ENCODE results near the gene FRRS1.
"Not testable (repeated sequence)": the region's sequence is repeated elsewhere in the genome, so short reads cannot be mapped to it uniquely, and the experiment has no call there.

FRRS1 gene

GRCh38 chr1:99763956-99764355 lies 2.5 kb downstream of the FRRS1 start:
- no peak for DNase-seq

DNA sequence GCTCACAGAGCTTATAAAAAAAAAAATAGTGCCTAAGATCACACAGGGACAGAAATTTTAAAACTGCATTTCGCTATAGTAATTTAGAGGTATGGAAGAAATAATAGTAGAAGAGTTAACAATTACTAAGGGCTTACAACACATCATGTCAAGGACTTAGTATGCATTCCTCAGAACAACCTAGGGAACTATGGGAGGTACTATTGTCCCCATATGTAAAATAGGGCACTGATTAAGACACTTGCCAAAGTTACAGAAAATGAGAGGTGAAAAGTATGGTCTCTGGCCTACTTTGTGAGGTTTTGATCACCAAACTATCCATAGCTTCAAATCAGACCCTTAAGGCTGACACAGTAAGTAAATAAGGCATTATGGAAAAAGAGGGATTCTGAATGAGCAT lies 4.7 kb downstream of the FRRS1 start:
- no peak for DNase-seq

GRCh38 chr1:99759518-99760160 lies 6.8 kb downstream of the FRRS1 start:
- DNase-seq: no peak

- DNase-seq: not testable (repeated sequence)
Observed at GRCh38 chr1:99758686-99759517, 7.5 kb downstream of the FRRS1 start.

DNA sequence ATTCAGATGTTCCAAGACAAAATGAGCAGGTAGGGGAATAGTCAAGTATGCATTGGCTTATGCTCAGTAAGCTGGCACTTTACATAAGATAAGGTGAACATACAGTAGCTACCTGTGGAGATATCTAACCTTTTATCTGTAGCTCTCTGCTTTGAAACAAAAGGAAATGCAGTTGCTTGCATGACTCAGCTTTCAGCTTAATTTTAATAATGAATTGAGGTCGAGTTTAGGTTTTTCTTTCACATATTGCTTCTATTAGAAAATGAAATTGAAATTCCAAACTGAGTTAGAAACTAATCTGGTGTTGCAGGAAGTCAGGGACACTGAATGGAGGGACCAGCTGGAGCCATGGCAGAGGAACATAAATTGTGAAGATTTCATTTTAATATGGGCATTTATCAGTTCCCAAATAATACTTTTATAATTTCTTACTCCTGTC lies 8.3 kb downstream of the FRRS1 start:
- no peak for DNase-seq

- no peak for DNase-seq
Observed at GRCh38 chr1:99756598-99756997, 9.8 kb downstream of the FRRS1 start.

- no peak for DNase-seq
Observed at GRCh38 chr1:99755664-99756063, 10.8 kb downstream of the FRRS1 start.

DNA sequence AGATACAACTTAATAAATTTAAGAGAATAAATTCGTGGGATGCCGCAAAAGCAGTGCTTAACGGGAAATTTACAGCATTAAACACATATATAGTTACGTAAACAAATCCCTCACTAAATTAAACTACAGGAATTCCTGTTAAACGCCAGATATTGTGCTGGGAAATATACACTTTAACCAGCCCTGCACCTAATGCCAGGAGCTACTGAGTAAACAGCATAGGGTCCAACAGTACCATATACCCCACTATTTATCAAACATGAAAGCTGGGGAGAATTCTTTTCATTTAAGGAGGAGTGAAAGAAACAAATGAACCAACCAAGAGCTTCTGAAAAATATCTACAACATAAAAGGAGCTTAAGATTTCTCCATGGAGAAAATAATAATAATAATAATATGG lies 11.7 kb downstream of the FRRS1 start:
- no peak for DNase-seq

- no peak for DNase-seq
Observed at GRCh38 chr1:99754055-99754626, 12.3 kb downstream of the FRRS1 start.

DNA sequence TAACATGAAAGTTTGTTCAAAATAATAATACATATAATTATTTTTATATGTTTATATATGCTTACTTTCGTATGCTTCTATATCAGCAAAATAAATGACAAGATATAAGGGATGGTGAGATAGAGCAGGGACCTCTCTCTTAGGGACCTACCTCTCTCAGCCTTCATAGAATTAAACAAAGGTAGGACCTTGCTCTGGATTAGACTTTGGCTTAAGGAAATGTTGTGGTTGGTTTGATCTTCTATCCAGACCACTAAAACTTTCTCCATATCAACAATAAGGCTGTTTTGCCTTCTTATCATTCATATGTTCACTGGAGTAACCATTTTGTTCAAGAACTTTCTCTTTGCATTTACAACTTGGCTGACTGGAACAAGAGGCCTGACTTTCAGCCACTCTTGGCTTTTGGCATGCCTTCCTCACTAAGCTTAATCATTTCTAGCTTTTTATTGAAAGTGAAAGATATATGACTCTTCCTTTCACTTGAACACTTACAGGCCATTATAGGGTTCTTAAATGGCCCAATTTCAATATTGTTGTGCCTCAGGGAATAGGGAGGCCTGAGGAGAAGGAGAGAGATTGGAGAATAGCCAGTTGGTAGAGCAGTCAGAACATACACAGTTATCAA lies 14.4 kb downstream of the FRRS1 start:
- DNase-seq: peak; percentile 5

- DNase-seq: no peak
Observed at GRCh38 chr1:99749504-99750347, 16.7 kb downstream of the FRRS1 start.

DNA sequence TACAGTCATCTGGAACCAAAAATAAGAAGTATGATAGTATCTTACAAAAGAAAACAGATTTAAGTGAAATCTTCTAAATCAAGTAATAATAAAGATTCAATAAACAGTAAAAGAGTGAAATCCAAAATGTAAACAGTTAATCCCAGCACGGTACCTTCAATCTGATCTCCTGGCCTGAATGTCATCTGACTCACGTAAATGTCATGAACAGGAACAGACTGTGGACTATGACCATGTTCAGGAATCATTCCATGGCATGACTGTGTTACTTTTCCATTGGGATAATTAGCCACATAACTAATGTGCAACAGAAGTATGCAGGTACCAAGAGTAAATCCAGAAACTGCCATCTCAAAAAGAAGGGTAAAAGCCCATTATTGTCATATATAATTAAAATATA lies 18.0 kb downstream of the FRRS1 start:
- no peak for DNase-seq

DNA sequence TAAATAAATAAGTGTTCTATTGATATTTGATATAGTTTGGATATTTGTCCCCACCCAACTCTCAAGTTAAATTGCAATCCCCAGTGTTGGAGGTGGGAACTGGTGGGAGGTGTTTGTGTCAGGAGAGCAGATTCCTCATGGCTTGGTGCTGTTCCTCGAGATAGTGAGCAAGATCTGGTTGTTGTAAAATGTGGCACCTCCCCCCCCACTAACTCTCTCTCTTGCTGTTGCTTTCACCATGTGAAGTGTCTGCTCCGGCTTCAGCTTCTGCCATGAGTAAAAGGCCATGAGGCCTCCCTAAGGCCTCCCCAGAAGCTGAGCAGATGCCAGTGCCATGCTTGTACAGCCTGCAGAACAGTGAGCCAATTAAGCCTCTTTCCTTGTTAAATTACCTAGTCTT lies 20.8 kb downstream of the FRRS1 start:
- DNase-seq: no peak

DNA sequence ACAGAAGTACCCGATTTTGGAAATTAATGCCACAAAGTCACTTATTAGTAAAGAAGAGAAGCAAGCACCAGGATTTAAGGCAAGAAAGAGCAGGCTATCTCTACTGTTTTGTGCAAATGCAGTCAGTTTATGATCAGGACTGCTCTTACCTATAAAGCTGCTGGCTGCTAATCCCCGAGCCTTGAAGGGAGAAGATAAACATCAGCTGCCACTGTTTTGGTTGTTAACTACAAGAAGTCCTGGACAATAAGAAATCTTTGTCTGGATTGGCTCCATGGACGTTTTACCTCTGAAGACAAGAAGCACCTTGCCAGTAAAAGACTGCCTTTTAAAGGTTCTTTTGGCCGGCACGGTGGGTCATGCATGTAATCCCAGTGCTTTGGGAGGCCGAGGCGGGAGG lies 21.4 kb downstream of the FRRS1 start:
- no peak for DNase-seq

DNA sequence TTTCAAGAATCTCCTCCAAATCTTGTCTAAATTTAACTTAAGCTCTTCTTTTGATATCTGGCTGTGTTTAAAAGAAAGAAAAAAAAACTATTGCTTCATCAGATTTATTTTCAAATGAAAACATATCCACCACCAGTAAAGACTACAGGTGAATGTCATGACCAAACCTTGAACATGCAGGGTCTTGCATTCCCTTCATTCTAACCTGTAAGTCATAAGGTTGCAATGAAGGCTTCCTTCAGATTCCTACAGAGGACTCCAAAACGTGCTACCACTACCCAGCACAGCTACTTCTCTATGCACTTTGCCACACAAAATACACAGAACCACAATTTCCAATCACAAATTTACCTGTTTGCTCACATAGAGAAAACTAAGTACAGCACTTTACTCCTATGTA lies 26.3 kb downstream of the FRRS1 start:
- DNase-seq: no peak

GRCh38 chr1:99738858-99739465 lies 27.5 kb downstream of the FRRS1 start:
- DNase-seq: no peak

GRCh38 chr1:99737016-99737415 lies 29.4 kb downstream of the FRRS1 start:
- no peak for DNase-seq

DNA sequence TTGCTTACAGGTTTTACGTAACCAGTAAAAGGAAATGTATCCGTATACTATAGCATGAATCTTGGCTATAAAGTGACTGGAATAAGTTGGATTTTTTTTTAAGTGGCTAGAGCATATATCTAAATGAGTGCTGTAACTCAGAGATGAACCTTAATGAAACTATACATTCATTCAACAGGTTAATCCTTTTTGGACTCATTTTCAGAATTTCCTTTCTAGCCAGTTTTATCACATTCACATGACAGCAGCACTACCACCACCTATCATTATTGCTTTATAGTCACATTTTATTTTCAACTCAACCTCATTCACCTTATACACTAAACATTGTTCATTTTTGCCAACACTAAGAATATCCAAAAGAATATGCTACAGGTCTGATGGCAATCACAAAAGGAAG lies 30.6 kb downstream of the FRRS1 start:
- no peak for DNase-seq

DNA sequence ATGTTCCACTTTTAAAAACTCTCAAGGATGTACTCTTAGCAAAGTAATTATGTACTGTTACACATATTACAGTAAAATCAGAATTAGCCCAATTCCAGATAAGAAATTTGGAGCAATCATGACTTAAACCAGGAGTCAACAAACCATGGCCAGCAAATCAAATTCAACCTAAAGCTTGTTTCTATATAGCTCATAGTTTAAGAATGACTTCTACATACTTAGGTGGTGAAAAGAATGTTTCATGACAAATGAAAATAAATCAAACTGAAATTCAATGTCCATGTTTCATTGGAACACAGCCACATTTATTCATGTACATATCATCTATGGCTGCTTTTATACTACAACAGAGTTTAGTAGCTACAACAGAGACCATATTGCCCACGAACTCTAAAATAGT lies 35.1 kb downstream of the FRRS1 start:
- no peak for DNase-seq

DNA sequence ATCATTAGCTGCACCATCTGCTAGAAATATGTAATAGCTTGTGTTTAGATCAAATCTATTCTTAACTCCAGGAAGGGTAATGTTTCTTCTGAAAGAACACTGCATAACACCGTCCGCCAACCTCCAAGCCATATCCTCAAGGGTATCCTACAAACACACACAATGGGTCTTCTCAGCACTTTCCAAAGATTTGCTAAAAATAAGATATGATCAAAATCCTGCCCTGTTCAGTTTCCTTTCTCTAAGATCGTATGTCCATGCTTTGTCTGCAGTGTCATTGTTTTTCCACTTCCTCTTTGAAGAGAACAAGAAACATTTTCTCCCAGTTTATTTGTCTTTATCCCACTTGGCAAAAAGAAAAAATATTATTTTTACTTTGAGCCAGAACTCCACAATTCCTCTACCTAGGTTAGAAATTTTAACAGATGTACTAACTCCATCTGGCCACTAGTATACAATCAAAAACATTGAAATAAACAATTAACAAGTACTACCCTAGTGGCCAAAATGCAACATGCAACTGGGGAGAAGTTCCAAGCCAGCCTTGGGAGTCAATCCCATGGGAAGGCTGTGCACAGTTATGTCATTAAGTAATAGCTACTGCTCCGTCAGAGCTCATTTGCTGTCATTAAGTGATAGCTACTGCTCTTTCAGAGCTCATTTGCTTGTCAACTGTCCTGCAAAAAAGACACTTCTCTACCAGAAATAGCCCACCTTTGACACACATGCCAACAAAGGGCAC lies 37.8 kb downstream of the FRRS1 start:
- no peak for DNase-seq

DNA sequence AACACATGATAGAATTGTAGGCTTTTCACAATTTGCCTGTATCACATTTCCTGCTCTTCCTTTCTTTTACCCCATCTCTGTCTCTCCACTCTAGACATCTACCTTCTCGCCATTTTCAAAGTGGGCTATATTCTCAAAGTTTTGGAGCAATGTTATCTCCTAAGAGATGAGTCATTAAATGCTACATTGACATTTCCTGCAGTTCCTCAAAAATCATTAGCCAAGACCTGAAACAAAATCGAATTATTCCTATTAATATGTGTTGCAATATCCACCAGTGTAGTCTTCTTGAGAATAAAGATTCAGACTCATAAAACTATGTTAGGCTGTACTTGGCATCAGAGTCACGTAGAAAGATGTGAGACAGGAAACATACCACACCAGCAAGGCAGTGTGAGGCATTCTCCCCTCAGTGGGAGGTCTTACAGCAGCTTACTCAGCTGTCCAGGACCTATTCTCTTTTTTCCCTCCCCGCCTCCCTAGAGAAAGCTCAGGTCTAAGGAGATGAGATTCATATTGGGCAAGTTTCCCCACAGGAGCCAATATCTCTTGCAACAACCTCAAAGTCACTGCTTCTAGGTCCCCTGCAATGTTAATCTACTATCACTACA lies 38.8 kb downstream of the FRRS1 start:
- no peak for DNase-seq

All from stimulated activated CD4-positive, alpha-beta T cell treated with anti-CD3 and anti-CD28 coated beads, Interleukin-1b, Interleukin-23, amount 100 ng/mL, for 48 hours (primary cell).